Measurements from ENCODE around the gene ANGPTL5. TPM values are rescaled to one million over a fixed set of nuclear protein-coding genes. Genes with fewer than 3 reads are reported as not detected.
A peak's percentile ranks its signal among the peaks of the same experiment; 100 is the strongest.
"Not testable (repeated sequence)": the region's sequence is repeated elsewhere in the genome, so short reads cannot be mapped to it uniquely, and the experiment has no call there.

Gene ANGPTL5
- total RNA-seq, 1 donor from 2014 or later = 1.4 TPM

GRCh38 chr11:101907815-101908214 lies 8.5 kb downstream of the ANGPTL5 start:
- intact Hi-C loops (cut with DNase I) = no loop called here
- no peak for DNase-seq (ENCODE audit: low spot score)
- ATAC-seq = peak; percentile 84

- DNase-seq (ENCODE audit: low spot score) (no peak), ATAC-seq (no peak)
- intact Hi-C loops (cut with DNase I) = loop anchor here (5.0 kb wide), 1 partner anchor 1368 kb away; no protein-coding TSS in a partner anchor
These were observed 21.8 kb downstream of the ANGPTL5 start for GRCh38 chr11:101894505-101894904.

- intact Hi-C loops (cut with DNase I) = loop anchor here (5.0 kb wide), 1 partner anchor 1373 kb away; no protein-coding TSS in a partner anchor
- DNase-seq (ENCODE audit: low spot score) (no peak), ATAC-seq (no peak)
These were observed 26.6 kb downstream of the ANGPTL5 start for GRCh38 chr11:101889767-101890166.

GRCh38 chr11:101885631-101886030 lies 30.7 kb downstream of the ANGPTL5 start:
- intact Hi-C loops (cut with DNase I) = no loop called here
- DNase-seq (ENCODE audit: low spot score) (no peak), ATAC-seq (no peak)

- ATAC-seq (no peak), DNase-seq (ENCODE audit: low spot score) (no peak)
- intact Hi-C loops (cut with DNase I) = no loop called here
These were observed 34.7 kb downstream of the ANGPTL5 start for GRCh38 chr11:101881586-101881985.

GRCh38 chr11:101880222-101880621 lies 36.1 kb downstream of the ANGPTL5 start:
- intact Hi-C loops (cut with DNase I) = no loop called here
- ATAC-seq (no peak), DNase-seq (ENCODE audit: low spot score) (no peak)

GRCh38 chr11:101872171-101872882 lies 44.0 kb downstream of the ANGPTL5 start:
- ATAC-seq = no peak
- intact Hi-C loops (cut with DNase I) = no loop called here
- DNase-seq (ENCODE audit: low spot score) = no peak

GRCh38 chr11:101870510-101870909 lies 45.8 kb downstream of the ANGPTL5 start:
- intact Hi-C loops (cut with DNase I) = no loop called here
- no peak for ATAC-seq

GRCh38 chr11:101867951-101868350 lies 48.4 kb downstream of the ANGPTL5 start:
- DNase-seq (ENCODE audit: low spot score) = no peak
- ATAC-seq = no peak
- intact Hi-C loops (cut with DNase I) = loop anchor here (10.0 kb wide), 1 partner anchor 137 kb away; no protein-coding TSS in a partner anchor

More at GRCh38 chr11:101870510-101870909, 45.8 kb downstream of the ANGPTL5 start:
- no peak for DNase-seq (ENCODE audit: low spot score)

GRCh38 chr11:101866619-101867491 lies 49.5 kb downstream of the ANGPTL5 start:
- DNase-seq (ENCODE audit: low spot score) (no peak), ATAC-seq (no peak)
- intact Hi-C loops (cut with DNase I) = loop anchor here (10.0 kb wide), 1 partner anchor 138 kb away; no protein-coding TSS in a partner anchor

- ATAC-seq (no peak), DNase-seq (ENCODE audit: low spot score) (no peak)
- intact Hi-C loops (cut with DNase I) = loop anchor here (10.0 kb wide), 1 partner anchor 141 kb away; no protein-coding TSS in a partner anchor
These were observed 52.2 kb downstream of the ANGPTL5 start for GRCh38 chr11:101864098-101864497.

- intact Hi-C loops (cut with DNase I) = loop anchor here (10.0 kb wide), 1 partner anchor 141 kb away; no protein-coding TSS in a partner anchor
- no peak for ATAC-seq
- DNase-seq (ENCODE audit: low spot score) = no peak
These were observed 53.0 kb downstream of the ANGPTL5 start for GRCh38 chr11:101863361-101863760.

GRCh38 chr11:101862391-101863233 lies 53.7 kb downstream of the ANGPTL5 start:
- DNase-seq (ENCODE audit: low spot score) (no peak), ATAC-seq (peak; percentile 73)
- intact Hi-C loops (cut with DNase I) = loop anchor here (10.0 kb wide), 1 partner anchor 142 kb away; no protein-coding TSS in a partner anchor

- DNase-seq (ENCODE audit: low spot score) = no peak
- ATAC-seq = peak; percentile 88
- intact Hi-C loops (cut with DNase I) = loop anchor here (10.0 kb wide), 1 partner anchor 144 kb away; no protein-coding TSS in a partner anchor
These were observed 55.5 kb downstream of the ANGPTL5 start for GRCh38 chr11:101860696-101861427.

GRCh38 chr11:101852260-101852659 lies 64.1 kb downstream of the ANGPTL5 start:
- ATAC-seq; intact Hi-C loops (cut with DNase I); DNase-seq (ENCODE audit: low spot score): not testable (repeated sequence)

GRCh38 chr11:101848262-101848661 lies 68.1 kb downstream of the ANGPTL5 start:
- intact Hi-C loops (cut with DNase I) = no loop called here
- DNase-seq (ENCODE audit: low spot score) (no peak), ATAC-seq (no peak)

- ATAC-seq (no peak), DNase-seq (ENCODE audit: low spot score) (no peak)
- intact Hi-C loops (cut with DNase I) = no loop called here
These were observed 71.7 kb downstream of the ANGPTL5 start for GRCh38 chr11:101844608-101845007.

- intact Hi-C loops (cut with DNase I) = no loop called here
- ATAC-seq = no peak
- no peak for DNase-seq (ENCODE audit: low spot score)
These were observed 75.6 kb downstream of the ANGPTL5 start for GRCh38 chr11:101840704-101841103.
